Measurements from ENCODE around the gene FLT1.

FLT1 gene

DNA sequence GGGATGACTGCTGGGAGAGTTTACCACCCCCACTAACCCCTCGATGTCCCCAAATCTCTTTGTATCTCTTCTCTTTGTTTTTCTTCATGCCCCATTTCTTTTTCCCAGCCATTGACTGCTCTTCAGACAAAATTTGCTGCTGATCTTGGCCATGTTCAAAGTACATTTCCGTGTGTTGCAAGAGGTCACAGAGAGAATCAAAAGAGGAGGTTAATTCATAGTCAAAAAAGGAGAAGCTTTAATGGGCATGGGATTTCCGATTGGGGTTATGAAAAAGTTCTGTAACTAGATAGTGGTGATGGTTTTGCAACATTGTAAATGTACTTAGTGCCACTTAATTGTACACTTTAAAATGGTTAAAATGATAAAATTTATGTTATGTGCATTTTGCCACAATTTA, 121.1 kb downstream of the FLT1 start:
- TF ChIP-seq, protein P1, sequence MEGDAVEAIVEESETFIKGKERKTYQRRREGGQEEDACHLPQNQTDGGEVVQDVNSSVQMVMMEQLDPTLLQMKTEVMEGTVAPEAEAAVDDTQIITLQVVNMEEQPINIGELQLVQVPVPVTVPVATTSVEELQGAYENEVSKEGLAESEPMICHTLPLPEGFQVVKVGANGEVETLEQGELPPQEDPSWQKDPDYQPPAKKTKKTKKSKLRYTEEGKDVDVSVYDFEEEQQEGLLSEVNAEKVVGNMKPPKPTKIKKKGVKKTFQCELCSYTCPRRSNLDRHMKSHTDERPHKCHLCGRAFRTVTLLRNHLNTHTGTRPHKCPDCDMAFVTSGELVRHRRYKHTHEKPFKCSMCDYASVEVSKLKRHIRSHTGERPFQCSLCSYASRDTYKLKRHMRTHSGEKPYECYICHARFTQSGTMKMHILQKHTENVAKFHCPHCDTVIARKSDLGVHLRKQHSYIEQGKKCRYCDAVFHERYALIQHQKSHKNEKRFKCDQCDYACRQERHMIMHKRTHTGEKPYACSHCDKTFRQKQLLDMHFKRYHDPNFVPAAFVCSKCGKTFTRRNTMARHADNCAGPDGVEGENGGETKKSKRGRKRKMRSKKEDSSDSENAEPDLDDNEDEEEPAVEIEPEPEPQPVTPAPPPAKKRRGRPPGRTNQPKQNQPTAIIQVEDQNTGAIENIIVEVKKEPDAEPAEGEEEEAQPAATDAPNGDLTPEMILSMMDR (IDR thresholded peaks at IDR 0.05; ENCODE audit: low read depth, low read length) = no peak
- H3K4me3 ChIP-seq (replicated peaks in 1 of 2; ENCODE audit: low read depth in 2 of 2, low read length in 2 of 2) = no peak overlapping the region
- no peak for DNase-seq (ENCODE audit: low read depth in 2 of 2)

DNA sequence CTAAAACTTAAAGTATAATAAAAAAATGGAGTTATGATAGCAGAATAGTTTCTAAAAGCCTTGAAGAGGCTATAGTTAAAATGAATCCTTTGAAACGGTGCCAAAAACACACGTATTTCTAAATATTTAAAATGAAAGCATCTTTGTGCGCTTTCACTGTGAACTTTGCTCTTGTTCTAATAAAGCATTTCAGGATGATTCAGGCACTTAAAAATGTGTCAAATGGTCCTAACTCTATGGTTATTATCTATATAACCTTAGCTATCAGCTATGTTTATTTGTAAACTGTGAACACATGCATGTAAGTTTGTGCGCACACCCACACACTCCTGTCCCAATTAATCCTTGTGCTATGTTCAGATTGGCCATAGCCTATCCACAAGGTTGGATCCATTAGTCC, 124.5 kb downstream of the FLT1 start:
- no peak overlapping the region for H3K4me3 ChIP-seq (replicated peaks in 1 of 2; ENCODE audit: low read depth in 2 of 2, low read length in 2 of 2)
- TF ChIP-seq, protein P1 (IDR thresholded peaks at IDR 0.05; ENCODE audit: low read depth, low read length) = no peak
- DNase-seq (ENCODE audit: low read depth in 2 of 2) = no peak

DNA sequence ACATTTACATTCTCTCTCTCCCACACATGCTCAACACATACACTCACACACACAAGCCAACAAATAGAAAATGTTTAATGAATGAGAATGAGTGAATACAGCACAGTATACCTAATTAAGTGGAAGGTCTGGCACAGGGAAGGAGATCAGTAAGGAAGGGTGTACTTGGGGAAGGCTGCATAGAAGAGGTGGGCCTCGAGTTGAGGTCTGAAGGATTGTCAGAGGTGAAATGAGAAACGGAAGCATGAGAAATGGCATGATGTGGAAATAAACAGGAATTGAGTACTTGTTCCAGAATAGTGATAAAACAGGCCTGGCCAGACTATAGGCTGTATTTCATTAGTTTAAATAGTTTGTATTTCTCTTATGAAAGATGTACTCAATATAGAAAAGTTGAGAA, 136.2 kb downstream of the FLT1 start:
- DNase-seq (ENCODE audit: low read depth in 2 of 2) = no peak
- TF ChIP-seq, protein P1 (IDR thresholded peaks at IDR 0.05; ENCODE audit: low read depth, low read length) = no peak
- H3K4me3 ChIP-seq (replicated peaks in 1 of 2; ENCODE audit: low read depth in 2 of 2, low read length in 2 of 2) = no peak overlapping the region

DNA sequence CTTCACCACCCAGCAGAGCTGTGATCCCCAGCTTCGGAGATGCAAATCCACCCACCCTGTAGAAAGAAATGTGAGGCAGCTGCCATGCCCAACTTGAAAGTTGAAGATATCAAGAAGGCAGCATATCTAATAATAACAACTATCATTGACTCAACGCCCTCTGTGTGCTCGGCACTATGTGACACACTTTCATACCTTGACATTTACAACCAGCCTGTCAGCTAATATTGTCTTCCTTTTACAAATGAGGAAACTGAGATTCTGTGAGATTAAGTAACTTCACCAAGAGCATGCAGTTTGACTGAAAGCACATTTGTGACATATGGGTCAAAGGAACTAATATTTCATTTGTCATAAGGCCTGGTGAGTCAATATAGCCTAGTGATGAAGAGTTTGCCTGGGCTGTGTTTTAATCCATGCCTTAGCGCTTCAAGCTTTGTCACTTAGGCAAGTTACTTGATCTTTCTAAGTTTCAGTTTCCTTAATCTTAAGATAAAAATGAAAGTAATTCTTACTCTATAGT, 137.0 kb downstream of the FLT1 start:
- H3K4me3 ChIP-seq (replicated peaks in 1 of 2; ENCODE audit: low read depth in 2 of 2, low read length in 2 of 2) = no peak overlapping the region
- TF ChIP-seq, protein P1 (IDR thresholded peaks at IDR 0.05; ENCODE audit: low read depth, low read length) = no peak
- DNase-seq (ENCODE audit: low read depth in 2 of 2) = no peak

DNA sequence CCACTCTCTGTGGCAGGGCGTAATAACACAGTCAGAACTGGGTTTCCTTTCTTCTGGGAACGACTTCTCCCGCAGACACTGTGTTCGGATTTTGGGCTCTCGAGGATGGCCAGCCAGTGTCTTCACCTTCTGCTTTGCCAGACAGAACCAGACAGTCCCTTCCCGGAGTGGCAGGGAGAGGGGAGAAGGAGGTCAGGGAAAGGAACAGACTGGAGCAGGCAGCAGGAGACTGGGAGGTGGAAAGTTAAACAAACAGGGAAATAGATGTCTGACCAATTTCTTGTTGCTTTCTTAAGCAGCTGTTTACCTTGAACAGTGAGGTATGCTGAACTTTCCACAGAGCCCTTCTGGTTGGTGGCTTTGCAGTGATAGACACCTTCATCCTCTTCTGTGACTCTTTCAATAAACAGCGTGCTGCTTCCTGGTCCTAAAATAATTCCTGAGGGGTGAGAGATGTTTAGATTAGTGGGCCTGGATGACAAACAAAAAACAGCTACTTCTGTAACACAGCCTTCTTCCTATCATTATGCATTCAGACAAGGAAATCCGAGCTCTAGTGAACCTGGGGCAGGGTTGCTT, 137.6 kb downstream of the FLT1 start:
- no peak overlapping the region for H3K4me3 ChIP-seq (replicated peaks in 1 of 2; ENCODE audit: low read depth in 2 of 2, low read length in 2 of 2)
- TF ChIP-seq, protein P1 (IDR thresholded peaks at IDR 0.05; ENCODE audit: low read depth, low read length) = no peak
- peak in 1 of 2 donors; percentile 25 for DNase-seq (ENCODE audit: low read depth in 2 of 2)

DNA sequence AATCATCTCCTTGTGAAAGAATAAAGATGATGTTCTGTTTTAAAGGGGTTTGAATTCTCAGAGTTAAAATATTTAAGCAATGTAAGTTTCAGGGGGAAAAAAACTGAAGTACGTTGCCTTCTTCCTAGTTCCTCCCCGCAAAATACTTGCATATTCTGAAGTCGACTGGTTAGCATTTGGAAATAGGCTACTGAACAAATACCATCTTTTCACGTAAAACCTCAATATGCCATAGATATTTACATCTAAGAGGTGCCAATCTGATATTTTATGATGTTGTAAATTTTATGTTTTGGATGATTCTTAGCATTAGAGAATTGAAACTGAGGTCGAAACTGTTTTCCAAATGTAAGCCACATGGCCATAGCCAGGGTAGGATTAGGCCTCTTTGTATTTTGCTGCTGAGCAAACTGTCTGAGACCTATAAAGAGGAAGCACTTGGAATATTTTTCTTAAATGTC, 138.3 kb downstream of the FLT1 start:
- peak; percentile 36 to 41 for DNase-seq (ENCODE audit: low read depth in 2 of 2)
- TF ChIP-seq, protein P1 (IDR thresholded peaks at IDR 0.05; ENCODE audit: low read depth, low read length) = no peak
- no peak overlapping the region for H3K4me3 ChIP-seq (replicated peaks in 1 of 2; ENCODE audit: low read depth in 2 of 2, low read length in 2 of 2)

All from cardiac fibroblast (primary cell).